Right lobe of liver (tissue), 4 donors: ENCODE results near the gene PNMA3.

ENCODE experiments used
- POLR2A ChIP-seq: fragments of 450-650 bp; IDR thresholded peaks from one replicate; pipeline ENCODE4 v1.6.1; 2017; ENCODE audit warnings: antibody characterized with exemption, mild to moderate bottlenecking
- TF ChIP-seq, protein P1 (sequence below), 4 donors: fragments of 200-600 bp in 3 of 4; fragments of 450-650 bp in 1 of 4; IDR thresholded peaks; one replicate each; pipeline versions ENCODE4 v1.5.1 to v1.8.0; 2016 to 2022; ENCODE audit warnings: antibody characterized with exemption in 4 of 4, mild to moderate bottlenecking in 2 of 4
- donor health status: DM: no; HTN: no; CAD: no.
- donor health status: DM: no; HTN: no; CAD: no.
- donor health status: DM: no; HTN: yes; CAD: no.

DNA sequence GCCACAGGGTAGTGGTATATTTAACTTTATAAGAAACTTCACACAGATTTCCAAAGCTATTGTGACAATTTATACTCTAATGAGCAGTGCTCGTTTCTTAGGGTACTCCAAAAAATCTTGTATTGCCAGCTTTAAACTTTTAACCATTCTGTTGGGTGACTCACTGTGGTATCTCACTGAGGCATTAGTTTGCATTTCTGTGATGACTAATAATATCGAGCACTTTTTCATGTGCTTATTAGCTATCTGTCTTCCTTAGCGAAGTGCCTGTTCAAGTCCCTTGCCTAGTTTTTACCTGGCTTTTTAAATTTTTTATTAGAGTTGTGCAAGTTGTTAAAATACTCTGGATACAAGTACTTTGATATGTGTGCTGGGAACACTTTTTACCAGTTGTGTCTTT, 5.5 kb downstream of the PNMA3 start:
- TF ChIP-seq, protein P1, sequence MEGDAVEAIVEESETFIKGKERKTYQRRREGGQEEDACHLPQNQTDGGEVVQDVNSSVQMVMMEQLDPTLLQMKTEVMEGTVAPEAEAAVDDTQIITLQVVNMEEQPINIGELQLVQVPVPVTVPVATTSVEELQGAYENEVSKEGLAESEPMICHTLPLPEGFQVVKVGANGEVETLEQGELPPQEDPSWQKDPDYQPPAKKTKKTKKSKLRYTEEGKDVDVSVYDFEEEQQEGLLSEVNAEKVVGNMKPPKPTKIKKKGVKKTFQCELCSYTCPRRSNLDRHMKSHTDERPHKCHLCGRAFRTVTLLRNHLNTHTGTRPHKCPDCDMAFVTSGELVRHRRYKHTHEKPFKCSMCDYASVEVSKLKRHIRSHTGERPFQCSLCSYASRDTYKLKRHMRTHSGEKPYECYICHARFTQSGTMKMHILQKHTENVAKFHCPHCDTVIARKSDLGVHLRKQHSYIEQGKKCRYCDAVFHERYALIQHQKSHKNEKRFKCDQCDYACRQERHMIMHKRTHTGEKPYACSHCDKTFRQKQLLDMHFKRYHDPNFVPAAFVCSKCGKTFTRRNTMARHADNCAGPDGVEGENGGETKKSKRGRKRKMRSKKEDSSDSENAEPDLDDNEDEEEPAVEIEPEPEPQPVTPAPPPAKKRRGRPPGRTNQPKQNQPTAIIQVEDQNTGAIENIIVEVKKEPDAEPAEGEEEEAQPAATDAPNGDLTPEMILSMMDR (IDR thresholded peaks at IDR 0.05) = no peak
- no peak for TF ChIP-seq POLR2A
